Right lobe of liver (tissue), 6 donors: ENCODE results near the gene CNIH3. TPM values are rescaled to one million over a fixed set of nuclear protein-coding genes. Genes with fewer than 3 reads are reported as not detected.

Experiments
- ATAC-seq, 4 donors: fragments of 200-7000 bp; cut with Tn5 transposase; one replicate each; pipeline ENCODE4 v1.9.1; 2020; ENCODE audit warnings: mild to moderate bottlenecking in 4 of 4, moderate library complexity in 4 of 4
- DNase-seq, 3 donors: peaks; one replicate each; pipeline ENCODE4 v3.0.0-alpha.2; 2020
- H3K27ac ChIP-seq, 3 donors: fragments of 200-600 bp; one replicate each; pipeline ENCODE4 v1.8.0; 2022
- H3K27me3 ChIP-seq, 2 donors: fragments of 200-600 bp; one replicate each; pipeline ENCODE4 v1.8.0; 2022
- H3K36me3 ChIP-seq, 4 donors: fragments of 200-600 bp; sonication (generic) in 1 of 4; one replicate each; pipeline versions ENCODE4 v1.5.1 to v1.8.0; 2017 to 2022; ENCODE audit warnings: control low read depth in 1 of 4
- H3K4me1 ChIP-seq, 4 donors: fragments of 200-600 bp; sonication (generic) in 1 of 4; one replicate each; pipeline versions ENCODE4 v1.5.1 to v1.8.0; 2017 to 2022; ENCODE audit warnings: control low read depth in 1 of 4
- H3K4me3 ChIP-seq, 3 donors: fragments of 200-600 bp; one replicate each; pipeline ENCODE4 v1.8.0; 2022
- H3K9me3 ChIP-seq, 4 donors: fragments of 200-600 bp; sonication (generic) in 1 of 4; one replicate each; pipeline versions ENCODE4 v1.5.1 to v1.8.0; 2017 to 2022; ENCODE audit warnings: control low read depth in 1 of 4
- CTCF ChIP-seq, 4 donors: fragments of 200-600 bp in 3 of 4; fragments of 450-650 bp in 1 of 4; IDR thresholded peaks; one replicate each; pipeline versions ENCODE4 v1.5.1 to v1.8.0; 2016 to 2022; ENCODE audit warnings: antibody characterized with exemption in 4 of 4, mild to moderate bottlenecking in 2 of 4
- POLR2A ChIP-seq: fragments of 450-650 bp; IDR thresholded peaks from one replicate; pipeline ENCODE4 v1.6.1; 2017; ENCODE audit warnings: antibody characterized with exemption, mild to moderate bottlenecking
- WGBS: methylation state at CpG from one replicate; pipeline ENCODE4 v1.1.6; 2018; ENCODE audit warnings: low coverage, low lambda C conversion rate; ENCODE audit not compliant: insufficient coverage; ENCODE audit errors: missing lambda C conversion rate; 5-methylcytosine and 5-hydroxymethylcytosine counted together
- intact Hi-C, 2 donors: fragments of 100-400 bp; cut with DNase I; formaldehyde crosslinking; loops; one replicate each; pipeline versions ENCODE4 v1.11.2 to v1.14.1; 2022
- total RNA-seq, 6 experiments: library from RNA; depleted of rRNA in 2 of 6; stranded (reverse); fragments of >200 nt in 2 of 6; fragmentation: NEBNext Ultra II Directional in 3 of 6; extraction: Animal tissue kit (Norgen Biotek cat#: 25700) in 3 of 6; gene quantifications; one replicate each; pipeline versions ENCODE4 v1.1.0 to v1.2.4, GENCODE V29; 2016 to 2023
- donor health status: DM: no; HTN: yes; CAD: no.
- donor health status: DM: no; HTN: no; CAD: no.
- donor health status: DM: no; HTN: no; CAD: no.
- donor health status: DM: no; HTN: yes; CAD: no.
- donor health status: DM: no; HTN: yes; CAD: no.

CNIH3 gene
- total RNA-seq, 6 experiments from 2014 or later, result 0.12 to 1.6 (median 0.55) TPM

- no peaks in the 10 kb centered on the region for H3K27me3 ChIP-seq
- no peak overlapping the region for H3K27ac ChIP-seq
- ATAC-seq, result no peak
- H3K4me3 ChIP-seq, result no peak overlapping the region
- intact Hi-C loops, result no loop called here
- WGBS, result 96% methylated on average over 3 of the region's 3 CpGs
- no peak for TF ChIP-seq CTCF (IDR thresholded peaks at IDR 0.05)
- TF ChIP-seq POLR2A, result no peak
- no peaks in the 10 kb centered on the region for H3K9me3 ChIP-seq
- no peak for DNase-seq
- H3K36me3 ChIP-seq, result no peaks in the 10 kb centered on the region
- peaks cover 0 to 10% (median 0%) of the 10 kb centered on the region in 4 donors for H3K4me1 ChIP-seq
These were observed 169.5 kb downstream of the CNIH3 start for GRCh38 chr1:224785622-224786021.

DNA sequence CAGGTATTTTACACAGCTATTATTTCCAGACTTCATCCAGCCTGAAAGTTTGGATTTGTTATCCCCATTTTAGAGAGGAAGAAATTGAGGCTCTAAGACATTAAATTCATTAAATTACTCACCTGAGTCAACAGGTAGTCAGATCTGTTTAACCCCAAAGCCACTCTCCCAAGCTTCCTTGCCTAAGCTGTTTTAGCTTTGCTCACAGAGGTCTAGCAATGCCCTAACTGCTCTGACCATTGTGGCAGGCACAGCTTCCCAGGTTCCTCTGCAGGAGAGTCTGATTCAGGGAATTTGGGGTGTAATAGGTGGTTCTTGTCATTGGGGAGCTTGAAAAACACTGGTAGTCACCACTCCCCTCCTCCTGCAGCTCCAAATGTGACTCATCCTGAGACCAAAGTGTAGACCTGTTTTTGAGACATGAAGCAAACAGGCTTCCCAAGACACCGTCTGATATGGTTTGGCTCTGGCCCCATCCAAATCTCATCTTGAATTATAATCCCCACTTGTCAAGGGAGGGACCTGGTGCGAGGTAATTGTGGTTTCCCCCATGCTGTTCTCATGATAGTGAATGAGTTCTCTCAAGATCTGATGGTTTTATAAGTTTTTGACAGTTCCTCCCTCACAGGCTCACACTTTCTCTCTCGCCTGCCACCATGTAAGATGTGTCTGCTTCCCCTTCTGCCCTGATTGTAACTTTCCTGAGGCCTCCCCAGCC is 170.6 kb downstream of the CNIH3 start:
- intact Hi-C loops, result no loop called here
- Histone ChIP-seq H3K27ac (no peak overlapping the region), H3K36me3 (no peaks in the 10 kb centered on the region), H3K4me1 (peaks cover 0 to 5% (median 0%) of the 10 kb centered on the region in 4 donors), H3K9me3 (no peaks in the 10 kb centered on the region), H3K4me3 (no peak overlapping the region), H3K27me3 (no peaks in the 10 kb centered on the region)
- 73% methylated on average over 3 of the region's 3 CpGs for WGBS
- TF ChIP-seq POLR2A, result no peak
- TF ChIP-seq CTCF (IDR thresholded peaks at IDR 0.05), result no peak
- ATAC-seq, result no peak
- no peak for DNase-seq

DNA sequence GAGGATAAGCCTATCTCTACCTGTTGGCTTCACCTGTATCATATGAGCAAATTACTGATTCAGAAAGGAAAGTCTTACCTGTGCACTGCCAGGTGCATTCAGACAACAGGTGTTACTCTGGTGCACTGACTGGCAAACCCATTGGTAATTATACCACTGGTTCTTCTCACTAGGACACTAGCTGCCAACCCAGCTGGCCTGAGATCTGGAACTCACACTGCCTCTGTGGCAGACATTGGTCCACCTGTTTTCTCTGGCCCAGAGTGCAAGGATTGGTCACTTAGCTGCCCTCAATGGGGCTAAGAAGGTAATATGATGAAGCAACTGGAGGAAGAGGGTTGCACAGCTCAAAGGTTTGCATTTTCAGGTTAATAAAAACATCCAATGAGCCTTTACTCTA is 173.2 kb downstream of the CNIH3 start:
- Histone ChIP-seq H3K4me1 (no peaks in the 10 kb centered on the region), H3K27ac (no peak overlapping the region), H3K36me3 (no peaks in the 10 kb centered on the region), H3K4me3 (no peak overlapping the region), H3K9me3 (no peaks in the 10 kb centered on the region), H3K27me3 (no peaks in the 10 kb centered on the region)
- TF ChIP-seq POLR2A, result no peak
- TF ChIP-seq CTCF (IDR thresholded peaks at IDR 0.05), result no peak
- ATAC-seq, result no peak
- intact Hi-C loops, result no loop called here
- DNase-seq, result no peak

Other genes with a start within 250 kb of the CNIH3 start
- 10 to 100 TPM; 27.2 to 46.8 (median 40.1) TPM for gene WDR26, start 181.5 kb upstream of the CNIH3 start, total RNA-seq